GM12864 (cell line): ENCODE data around the gene MAEA.

Source experiments
- DNase-seq: peaks from one replicate; pipeline ENCODE4 v3.0.0-alpha.2; 2011; ENCODE audit warnings: low read depth
- H3K4me3 ChIP-seq: 2 replicates; pipeline ENCODE4 v1.5.1; 2011; ENCODE audit warnings: mild to moderate bottlenecking, low read depth, low read length, control low read depth
- TF ChIP-seq, protein P1 (sequence below): IDR thresholded peaks from 2 replicates; pipeline ENCODE4 v1.5.1; 2011; ENCODE audit warnings: low read depth, mild to moderate bottlenecking, moderate library complexity, low read length, control low read depth, inconsistent platforms; ENCODE audit errors: missing control alignments

MAEA gene

GRCh38 chr4:1336088-1336491 lies 46.4 kb downstream of the MAEA start:
- TF ChIP-seq, protein P1, sequence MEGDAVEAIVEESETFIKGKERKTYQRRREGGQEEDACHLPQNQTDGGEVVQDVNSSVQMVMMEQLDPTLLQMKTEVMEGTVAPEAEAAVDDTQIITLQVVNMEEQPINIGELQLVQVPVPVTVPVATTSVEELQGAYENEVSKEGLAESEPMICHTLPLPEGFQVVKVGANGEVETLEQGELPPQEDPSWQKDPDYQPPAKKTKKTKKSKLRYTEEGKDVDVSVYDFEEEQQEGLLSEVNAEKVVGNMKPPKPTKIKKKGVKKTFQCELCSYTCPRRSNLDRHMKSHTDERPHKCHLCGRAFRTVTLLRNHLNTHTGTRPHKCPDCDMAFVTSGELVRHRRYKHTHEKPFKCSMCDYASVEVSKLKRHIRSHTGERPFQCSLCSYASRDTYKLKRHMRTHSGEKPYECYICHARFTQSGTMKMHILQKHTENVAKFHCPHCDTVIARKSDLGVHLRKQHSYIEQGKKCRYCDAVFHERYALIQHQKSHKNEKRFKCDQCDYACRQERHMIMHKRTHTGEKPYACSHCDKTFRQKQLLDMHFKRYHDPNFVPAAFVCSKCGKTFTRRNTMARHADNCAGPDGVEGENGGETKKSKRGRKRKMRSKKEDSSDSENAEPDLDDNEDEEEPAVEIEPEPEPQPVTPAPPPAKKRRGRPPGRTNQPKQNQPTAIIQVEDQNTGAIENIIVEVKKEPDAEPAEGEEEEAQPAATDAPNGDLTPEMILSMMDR, result no peak
- H3K4me3 ChIP-seq, result no peak overlapping the region
- DNase-seq, result no peak

DNA sequence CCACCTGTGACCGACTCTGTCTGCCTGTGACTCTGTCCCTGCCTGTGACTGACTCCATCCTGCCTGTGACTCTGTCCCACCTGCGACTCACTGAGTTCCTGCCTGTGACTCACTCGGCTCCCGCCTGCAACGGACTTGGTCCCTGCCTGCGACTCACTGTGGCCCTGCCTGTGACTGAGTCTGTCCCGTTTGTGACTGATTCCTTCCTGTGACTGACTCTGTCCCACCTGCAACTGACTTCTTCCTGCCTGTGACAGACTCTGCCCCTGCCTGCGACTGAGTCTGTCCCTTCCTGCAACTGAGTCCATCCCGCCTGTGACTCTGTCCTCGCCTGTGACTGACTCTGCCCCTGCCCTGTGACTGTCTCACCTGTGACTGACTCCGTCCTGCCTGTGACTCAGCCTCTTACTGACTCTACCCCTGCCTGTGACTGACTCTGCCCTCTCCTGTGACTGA lies 47.7 kb downstream of the MAEA start:
- TF ChIP-seq, protein P1, result no peak
- DNase-seq, result no peak
- no peak overlapping the region for H3K4me3 ChIP-seq

GRCh38 chr4:1337951-1338751 lies 48.5 kb downstream of the MAEA start:
- no peak overlapping the region for H3K4me3 ChIP-seq
- no peak for DNase-seq
- TF ChIP-seq, protein P1, result no peak

- DNase-seq, result no peak
- TF ChIP-seq, protein P1, result no peak
- no peak overlapping the region for H3K4me3 ChIP-seq
Observed at GRCh38 chr4:1338752-1339414, 49.2 kb downstream of the MAEA start.

DNA sequence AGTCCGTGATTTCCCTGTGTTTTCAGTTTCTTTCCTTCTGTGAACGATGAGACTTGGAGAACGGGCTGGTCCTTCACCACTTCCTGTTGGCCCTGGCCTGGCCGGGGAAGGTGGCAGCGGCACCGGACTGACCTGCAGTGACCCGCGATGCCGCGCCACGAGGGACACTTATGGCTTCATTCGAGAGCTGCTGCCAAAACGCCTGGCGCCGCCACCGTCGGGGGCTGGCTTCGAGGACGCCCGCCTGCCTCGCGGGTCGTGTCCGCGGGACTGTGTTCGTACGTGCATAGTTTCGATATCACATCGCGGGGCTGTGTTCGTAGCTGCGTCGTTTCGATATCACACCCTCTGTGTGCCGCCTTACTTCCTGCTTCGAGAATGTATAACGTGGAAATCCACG lies 49.8 kb downstream of the MAEA start:
- no peak overlapping the region for H3K4me3 ChIP-seq
- TF ChIP-seq, protein P1, result no peak
- no peak for DNase-seq

- H3K4me3 ChIP-seq, result no peak overlapping the region
- no peak for DNase-seq
- TF ChIP-seq, protein P1, result no peak
Observed at GRCh38 chr4:1340181-1340747, 50.6 kb downstream of the MAEA start.
